Measurements from ENCODE around the gene C1QTNF7. TPM values are rescaled to one million over a fixed set of nuclear protein-coding genes. Genes with fewer than 3 reads are reported as not detected.

Gene C1QTNF7
- total and polyA plus RNA-seq, 2 of the 13 experiments (the other 11 are each of a cell fraction or from before 2014, with no cell fraction given), result not detected

GRCh38 chr4:15395311-15395710 is 32.5 kb upstream of the C1QTNF7 start:
- Histone ChIP-seq H3K9me3 (ENCODE audit: low read length) (no peaks in the 10 kb centered on the region), H3K4me2 (ENCODE audit: low read depth, low read length) (no peak overlapping the region), H3K36me3 (replicated peaks in 1 of 2; ENCODE audit: control insufficient read depth in 1 of 2, insufficient read depth in 2 of 2, low read length in 2 of 2) (no peaks in the 10 kb centered on the region), H3K27ac (ENCODE audit: extremely low read length, insufficient read depth, low read length) (no peak overlapping the region), H2AFZ (ENCODE audit: low read length) (no peak overlapping the region), H3K4me1 (ENCODE audit: insufficient read depth, low read length) (no peaks in the 10 kb centered on the region), H3K27me3 (ENCODE audit: control insufficient read depth in 1 of 2, insufficient read depth in 2 of 2, low read length in 2 of 2) (no peaks in the 10 kb centered on the region; a peak in 1 of 5 replicates), H3K4me3 (replicated peaks in 1 of 3; ENCODE audit: insufficient read depth in 1 of 3, low read depth in 2 of 3, low read length in 3 of 3) (no peak overlapping the region), H3K9ac (ENCODE audit: insufficient read depth, low read depth, low read length) (no peak overlapping the region), H3K79me2 (ENCODE audit: insufficient read depth, low read length) (no peaks in the 10 kb centered on the region), H4K20me1 (ENCODE audit: insufficient read depth, low read length) (no peaks in the 10 kb centered on the region)
- WGBS (ENCODE audit: low lambda C conversion rate), result 4% methylated on average over 4 of the region's 4 CpGs
- intact Hi-C loops (cut with micrococcal nuclease; ENCODE audit: unreplicated experiment), result no loop called here
- ATAC-seq (no peak), FAIRE-seq (no peak), DNase-seq (ENCODE audit: low spot score) (no peak)
- CTCF ChIA-PET (ENCODE audit: low intra/inter-chr PET ratio, low total read pairs), result interaction anchor here (0.9 to 2.0 kb wide), 4 partner anchors 156 to 164 kb away, joined by 3 to 17 read pairs (median 8); no protein-coding TSS in a partner anchor
- TF ChIP-seq ZNF770 (CRISPR knock-in tag; IDR thresholded peaks at IDR 0.05) (no peak), ONECUT2 (CRISPR knock-in tag; IDR thresholded peaks at IDR 0.05) (no peak), ZC3H4 (CRISPR knock-in tag; IDR thresholded peaks at IDR 0.05; ENCODE audit: borderline replicate concordance) (no peak), CBX2 (IDR thresholded peaks at IDR 0.05; ENCODE audit: low read depth, low read length) (no peak), CBX2 (CRISPR knock-in tag; IDR thresholded peaks at IDR 0.05; ENCODE audit: low read depth) (no peak), XRCC5 (optimal IDR thresholded peaks at IDR 0.05; ENCODE audit: low read length) (no peak)
- in situ Hi-C loops (cut with HindIII; ENCODE audit: extremely low pct_ligation_motif_present, low pct_unique_long_range_greater_than_20kb), result loop anchor here (5.0 kb wide), 1 partner anchor 163 kb away; no protein-coding TSS in a partner anchor
- POLR2A ChIA-PET, result no interaction called here
- BruUV-seq (replicated peaks), result no TSS peak
